NCI-H345 treated with DMSO at 0.1 percent for 48 hours (cell line): ENCODE data around the gene ATG4C.
A peak's percentile ranks its signal among the peaks of the same experiment; 100 is the strongest.

Experiments
- DNase-seq: peaks from one replicate; lab custom pipeline; 2025; ENCODE audit not compliant: unreplicated experiment; lab: John Stamatoyannopoulos, UW

ATG4C gene

GRCh38 chr1:62903982-62904855 is 120.3 kb downstream of the ATG4C start:
- DNase-seq = no peak

DNA sequence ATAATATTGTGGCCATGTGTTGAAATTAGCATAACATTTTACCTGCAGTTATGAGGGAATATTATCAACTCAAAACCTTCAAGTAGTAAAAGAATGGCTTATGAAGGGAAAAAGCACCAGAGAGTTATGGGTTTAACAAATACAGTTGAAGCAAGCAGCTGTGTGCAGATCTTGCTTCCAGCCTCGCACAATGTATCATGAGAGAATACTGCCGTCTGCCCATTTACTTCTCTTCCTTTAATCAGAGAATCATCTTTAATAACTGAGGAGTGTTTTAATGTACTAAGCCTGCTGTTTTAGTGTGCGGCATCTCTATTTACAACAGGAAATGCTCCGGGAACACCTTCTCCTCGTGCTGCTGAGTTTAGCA is 120.9 kb downstream of the ATG4C start:
- no peak for DNase-seq

DNA sequence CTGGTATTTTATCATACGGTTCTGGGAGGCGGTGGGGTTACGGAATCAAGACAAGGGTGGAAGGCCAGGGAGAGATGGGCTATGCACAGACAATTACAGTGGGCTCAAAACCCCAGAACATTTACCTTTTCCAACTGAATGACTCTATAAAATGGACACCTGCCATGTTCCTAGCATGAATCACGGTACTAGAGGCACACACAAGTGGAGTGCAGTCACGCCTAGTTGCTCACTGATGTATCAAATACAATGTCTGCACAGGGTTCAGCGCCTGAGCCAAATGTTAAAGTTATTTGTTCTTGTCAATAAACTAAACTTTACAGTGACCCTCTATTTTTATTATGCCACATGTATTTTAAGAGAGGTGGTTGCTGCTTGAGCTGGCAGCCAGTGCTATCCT is 121.4 kb downstream of the ATG4C start:
- DNase-seq = peak; percentile 94

- peak; percentile 68 for DNase-seq
These were observed 121.9 kb downstream of the ATG4C start for GRCh38 chr1:62905872-62906271.

DNA sequence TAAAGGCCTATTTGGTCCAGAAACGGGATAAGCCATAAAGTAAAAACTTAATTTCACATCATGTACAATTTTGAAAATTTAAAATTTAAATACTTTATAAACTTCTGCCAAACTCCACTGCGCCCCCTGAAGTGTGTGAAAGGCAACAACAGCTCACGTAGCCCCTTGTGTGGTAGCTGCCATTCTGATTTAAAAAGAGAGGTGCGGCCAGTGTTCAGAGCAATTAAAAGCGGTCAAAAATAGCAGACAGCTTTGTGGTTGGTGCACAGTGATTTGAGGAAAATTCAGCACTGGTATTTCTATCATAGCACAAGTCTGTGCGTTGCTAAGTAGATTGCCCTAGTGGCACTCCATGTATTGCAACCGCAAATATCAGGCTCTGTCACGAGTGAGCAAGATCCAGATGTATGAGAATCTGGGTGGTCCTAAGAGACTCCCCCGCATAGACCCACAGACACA is 122.5 kb downstream of the ATG4C start:
- DNase-seq = no peak

DNA sequence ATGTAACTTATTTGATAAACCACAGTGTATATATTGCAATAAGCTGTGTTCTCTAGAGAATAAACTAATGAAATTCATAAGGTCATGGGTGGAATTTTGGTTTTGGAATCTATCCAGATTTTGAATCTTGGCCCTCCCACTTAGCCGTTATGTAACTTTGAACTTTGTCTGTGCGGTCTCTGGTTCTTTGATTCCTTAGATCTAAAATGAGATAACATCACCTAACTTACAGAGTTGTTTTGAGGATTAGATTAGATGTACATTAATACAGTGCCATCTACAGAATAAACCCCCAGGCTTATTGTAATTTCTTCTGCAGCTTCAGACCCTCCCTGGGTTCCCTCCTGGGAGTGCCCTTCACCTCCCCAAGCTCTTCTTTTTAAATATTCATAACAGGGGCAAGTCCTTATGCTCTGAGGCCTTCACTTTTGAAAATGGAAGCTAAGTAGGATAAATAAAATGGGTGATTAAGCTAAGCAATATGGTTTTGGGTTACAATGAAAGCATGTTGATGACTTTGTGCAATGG is 124.3 kb downstream of the ATG4C start:
- DNase-seq = no peak

DNA sequence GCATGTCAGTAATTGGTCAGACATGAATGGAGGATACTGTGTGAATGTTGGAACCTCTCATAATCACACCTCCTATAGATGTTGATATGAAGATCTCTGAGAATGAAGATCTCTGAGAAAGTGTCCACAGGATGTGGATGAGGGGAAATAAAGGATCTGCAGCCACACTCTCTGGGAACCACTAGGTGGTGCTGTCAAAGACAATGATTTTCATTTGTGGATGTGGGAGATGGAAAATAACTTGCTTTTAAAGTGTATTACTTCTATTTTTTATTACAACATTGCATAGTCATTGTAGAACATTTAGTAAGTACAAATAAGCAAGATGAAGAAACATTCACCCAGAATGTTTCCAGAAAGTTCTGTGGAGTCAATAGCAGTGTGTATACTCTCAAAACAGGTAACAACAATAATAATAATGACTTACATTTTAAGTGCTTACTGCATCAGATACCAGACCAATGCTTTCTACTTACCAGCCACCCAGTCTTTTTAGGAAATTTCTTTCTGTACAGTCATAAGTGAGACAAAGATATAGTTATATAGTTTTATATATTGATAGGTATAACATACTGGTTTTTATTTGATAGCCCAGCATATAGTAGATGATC is 128.2 kb downstream of the ATG4C start:
- no peak for DNase-seq
